Colonic mucosa (tissue), 4 donors: ENCODE data around the gene BCAS3. TPM values are rescaled to one million over a fixed set of nuclear protein-coding genes. Genes with fewer than 3 reads are reported as not detected.
A peak's percentile ranks its signal among the peaks of the same experiment; 100 is the strongest.

Source experiments
- DNase-seq: peaks from one replicate; pipeline ENCODE4 v3.0.0-alpha.2; 2020
- H3K27ac ChIP-seq: fragments of 200-600 bp; one replicate; pipeline ENCODE4 v1.8.0; 2021
- H3K27me3 ChIP-seq: fragments of 200-600 bp; one replicate; pipeline ENCODE4 v1.8.0; 2021
- H3K36me3 ChIP-seq: fragments of 200-600 bp; one replicate; pipeline ENCODE4 v1.8.0; 2021
- H3K4me1 ChIP-seq: fragments of 200-600 bp; one replicate; pipeline ENCODE4 v1.8.0; 2021; ENCODE audit warnings: mild to moderate bottlenecking
- H3K4me3 ChIP-seq: fragments of 200-600 bp; one replicate; pipeline ENCODE4 v1.8.0; 2021
- H3K9ac ChIP-seq, 2 donors: one replicate each; pipeline ENCODE4 v1.7.0; 2013; ENCODE audit warnings: control low read depth in 2 of 2, low read depth in 2 of 2, low read length in 2 of 2
- H3K9me3 ChIP-seq: fragments of 200-600 bp; one replicate; pipeline ENCODE4 v1.8.0; 2021
- CTCF ChIP-seq: fragments of 200-600 bp; IDR thresholded peaks from one replicate; pipeline ENCODE4 v1.8.0; 2022; ENCODE audit warnings: antibody characterized with exemption, mild to moderate bottlenecking
- intact Hi-C: fragments of 100-400 bp; cut with DNase I; formaldehyde crosslinking; loops from one replicate; pipeline ENCODE4 v1.14.1; 2022
- total RNA-seq, 2 donors: library from RNA; stranded (reverse); fragmentation: NEBNext Ultra II Directional in 1 of 2; extraction: Animal tissue kit (Norgen Biotek cat#: 25700) in 1 of 2; gene quantifications; one replicate each; pipeline ENCODE4 v1.2.1, GENCODE V29; 2021
- donor health status: healthy.
- donor health status: DM: no; HTN: no; CAD: no.
- donor health status: DM: no; HTN: no; CAD: no.

The BCAS3 gene
- total RNA-seq, 2 donors from 2014 or later = 11.0 to 17.8 TPM

- H3K27ac ChIP-seq = no peak overlapping the region
- H3K9me3 ChIP-seq = no peaks in the 10 kb centered on the region
- DNase-seq = no peak
- H3K4me3 ChIP-seq = no peak overlapping the region
- no peaks in the 10 kb centered on the region for H3K36me3 ChIP-seq
- no peaks in the 10 kb centered on the region for H3K4me1 ChIP-seq
- intact Hi-C loops = loop anchor here (10.0 kb wide), 1 partner anchor 255 kb away; no protein-coding TSS in a partner anchor
- no peak for TF ChIP-seq CTCF
- no peaks in the 10 kb centered on the region for H3K27me3 ChIP-seq
- H3K9ac ChIP-seq = peak overlapping the region in 1 of 2 donors; percentile 19
Measured at GRCh38 chr17:60729854-60730253, 52.2 kb downstream of the BCAS3 start.

- no peak for TF ChIP-seq CTCF
- Histone ChIP-seq H3K9ac (peak overlapping the region in 1 of 2 donors; percentile 19), H3K27me3 (no peaks in the 10 kb centered on the region), H3K27ac (no peak overlapping the region), H3K4me1 (no peaks in the 10 kb centered on the region), H3K36me3 (no peaks in the 10 kb centered on the region), H3K9me3 (no peaks in the 10 kb centered on the region), H3K4me3 (no peak overlapping the region)
- intact Hi-C loops = no loop called here
- no peak for DNase-seq
Measured at GRCh38 chr17:60730273-60730672, 52.6 kb downstream of the BCAS3 start.

GRCh38 chr17:60738287-60738686 lies 60.6 kb downstream of the BCAS3 start:
- H3K27me3 ChIP-seq = no peaks in the 10 kb centered on the region
- no peaks in the 10 kb centered on the region for H3K9me3 ChIP-seq
- DNase-seq = no peak
- no peaks in the 10 kb centered on the region for H3K4me1 ChIP-seq
- TF ChIP-seq CTCF = no peak
- no peaks in the 10 kb centered on the region for H3K36me3 ChIP-seq
- no peak overlapping the region for H3K9ac ChIP-seq
- H3K4me3 ChIP-seq = no peak overlapping the region
- intact Hi-C loops = no loop called here
- H3K27ac ChIP-seq = no peak overlapping the region

- Histone ChIP-seq H3K4me1 (no peaks in the 10 kb centered on the region), H3K4me3 (no peak overlapping the region), H3K36me3 (no peaks in the 10 kb centered on the region), H3K9me3 (no peaks in the 10 kb centered on the region), H3K9ac (no peak overlapping the region), H3K27me3 (no peaks in the 10 kb centered on the region), H3K27ac (no peak overlapping the region)
- no peak for TF ChIP-seq CTCF
- intact Hi-C loops = no loop called here
- no peak for DNase-seq
Measured at GRCh38 chr17:60740584-60740983, 62.9 kb downstream of the BCAS3 start.

GRCh38 chr17:60741031-60741430 lies 63.4 kb downstream of the BCAS3 start:
- H3K4me1 ChIP-seq = no peaks in the 10 kb centered on the region
- no peak overlapping the region for H3K4me3 ChIP-seq
- H3K27ac ChIP-seq = no peak overlapping the region
- intact Hi-C loops = no loop called here
- no peak overlapping the region for H3K9ac ChIP-seq
- H3K27me3 ChIP-seq = no peaks in the 10 kb centered on the region
- DNase-seq = no peak
- no peaks in the 10 kb centered on the region for H3K9me3 ChIP-seq
- no peaks in the 10 kb centered on the region for H3K36me3 ChIP-seq
- no peak for TF ChIP-seq CTCF

- Histone ChIP-seq H3K4me1 (no peaks in the 10 kb centered on the region), H3K9ac (no peak overlapping the region), H3K27me3 (no peaks in the 10 kb centered on the region), H3K4me3 (no peak overlapping the region), H3K36me3 (no peaks in the 10 kb centered on the region), H3K27ac (no peak overlapping the region), H3K9me3 (no peaks in the 10 kb centered on the region)
- TF ChIP-seq CTCF = no peak
- no peak for DNase-seq
- intact Hi-C loops = no loop called here
Measured at GRCh38 chr17:60743282-60743681, 65.6 kb downstream of the BCAS3 start.
